DND-41 (cell line): ENCODE measurements around the gene RGP1.

Experiments
- CTCF ChIP-seq: IDR thresholded peaks from 2 replicates; pipeline ENCODE4 v1.5.1; 2012; ENCODE audit warnings: borderline replicate concordance, low read length, moderate library complexity, mild to moderate bottlenecking; ENCODE audit not compliant: poor library complexity, severe bottlenecking; ENCODE audit errors: extremely low read depth
- EZH2 ChIP-seq: IDR thresholded peaks from 3 replicates; pipeline ENCODE4 v1.6.1; 2012; ENCODE audit warnings: borderline replicate concordance, low read depth, mild to moderate bottlenecking, moderate library complexity, low read length, inconsistent platforms; ENCODE audit not compliant: severe bottlenecking

GRCh38 chr9:35791297-35791921 is 42.3 kb downstream of the RGP1 start, which contains the start of gene NPR2:
- no peak for TF ChIP-seq CTCF
- no peak for TF ChIP-seq EZH2
